ENCODE data around the gene ZBTB17. TPM values are rescaled to one million over a fixed set of nuclear protein-coding genes. Genes with fewer than 3 reads are reported as not detected.

Gene ZBTB17
- polyA plus RNA-seq, 2 of the 4 experiments (the other 2 are of a cell fraction), result 13.8 to 16.5 TPM

DNA sequence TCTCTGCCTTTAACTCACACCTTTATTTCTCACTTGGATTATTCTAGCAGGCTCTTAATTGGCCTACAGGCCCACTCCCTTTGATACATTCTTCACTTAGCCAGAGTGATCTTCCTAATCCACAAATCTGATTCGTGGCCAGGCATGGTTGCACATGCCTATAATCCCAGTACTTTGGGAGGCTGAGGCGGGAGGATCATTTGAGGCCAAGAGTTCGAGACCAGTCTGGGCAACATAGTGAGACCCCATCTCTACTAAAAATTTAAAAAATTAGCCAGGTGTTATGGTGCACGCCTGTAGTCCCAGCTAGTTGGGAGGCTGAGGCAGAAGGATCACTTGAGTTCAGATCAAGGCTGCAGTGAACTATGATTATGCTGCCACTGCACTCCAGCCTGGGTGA is 2.1 kb downstream of the ZBTB17 start:
- CTCF ChIA-PET, result interaction anchor here (0.7 to 0.8 kb wide), 2 partner anchors 12 to 179 kb away, joined by 3 to 4 read pairs; no protein-coding TSS in a partner anchor
- Histone ChIP-seq H3K27ac (no peak overlapping the region), H3K4me2 (no peak overlapping the region), H3K4me1 (peaks cover 11% of the 10 kb centered on the region; the same call in 2 of the 3 replicates), H3K9me3 (peaks cover 8% of the 10 kb centered on the region; the same call in 1 of the 3 replicates), H3K4me3 (no peak overlapping the region)
- WGBS (ENCODE audit: missing lambda C conversion rate), result 84% methylated on average over 4 of the region's 4 CpGs
- FAIRE-seq (no peak), ATAC-seq (no peak), DNase-seq (ENCODE audit: low read depth in 1 of 2, low spot score in 1 of 2) (no peak)
- TF ChIP-seq TFCP2L1 (CRISPR knock-in tag; IDR thresholded peaks at IDR 0.05), result no peak
- POLR2A ChIA-PET, result no interaction called here

DNA sequence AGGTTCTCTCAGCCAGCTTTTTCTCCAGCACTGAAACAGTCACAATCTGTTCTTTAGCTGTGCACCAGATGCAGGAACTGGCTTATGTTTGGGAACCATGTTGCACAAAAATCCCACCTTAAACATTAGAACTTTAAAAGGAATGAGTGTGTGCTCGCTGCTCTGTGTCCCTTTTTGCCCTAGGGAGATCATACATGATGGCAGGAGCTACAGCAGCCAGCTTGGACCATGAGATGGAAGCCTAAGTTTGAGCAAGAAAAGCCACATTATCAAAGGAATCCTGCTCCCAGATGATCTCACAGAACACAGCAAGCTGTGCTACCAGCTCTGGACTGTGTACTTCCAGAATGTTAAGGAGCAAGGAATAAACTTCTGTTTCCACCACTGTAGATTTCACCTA is 3.5 kb downstream of the ZBTB17 start:
- Histone ChIP-seq H3K9me3 (peaks cover 8% of the 10 kb centered on the region; the same call in 1 of the 3 replicates), H3K4me2 (no peak overlapping the region), H3K4me3 (no peak overlapping the region), H3K27ac (no peak overlapping the region), H3K4me1 (peaks cover 11% of the 10 kb centered on the region; the same call in 2 of the 3 replicates)
- ATAC-seq (no peak), DNase-seq (ENCODE audit: low read depth in 1 of 2, low spot score in 1 of 2) (no peak), FAIRE-seq (no peak)
- WGBS (ENCODE audit: missing lambda C conversion rate), result 89% methylated on average over 1 of the region's 1 CpG
- no peak for TF ChIP-seq ZSCAN20 (CRISPR knock-in tag; IDR thresholded peaks at IDR 0.05)
- no peak for TF ChIP-seq TP53 (CRISPR knock-in tag; IDR thresholded peaks at IDR 0.05)
- no peak for TF ChIP-seq EP300 (IDR thresholded peaks at IDR 0.05)
- TF ChIP-seq KDM5A (IDR thresholded peaks at IDR 0.05), result no peak
- no peak for TF ChIP-seq HDAC2 (IDR thresholded peaks at IDR 0.05)
- no peak for TF ChIP-seq HOXA7 (CRISPR knock-in tag; IDR thresholded peaks at IDR 0.05)
- TF ChIP-seq CBX8 (IDR thresholded peaks at IDR 0.05), result no peak
- no peak for TF ChIP-seq HOXB13 (CRISPR knock-in tag; IDR thresholded peaks at IDR 0.05; ENCODE audit: low read depth)
- TF ChIP-seq RFX5 (IDR thresholded peaks at IDR 0.05), result no peak
- no peak for TF ChIP-seq POLR2AphosphoS2 (conservative IDR thresholded peaks at IDR 0.05; ENCODE audit: low read length)
- no peak for TF ChIP-seq POLR2A (IDR thresholded peaks at IDR 0.05; ENCODE audit: low read length)
- TF ChIP-seq GATA3 (IDR thresholded peaks at IDR 0.05; ENCODE audit: borderline replicate concordance), result no peak
- TF ChIP-seq, protein P1, sequence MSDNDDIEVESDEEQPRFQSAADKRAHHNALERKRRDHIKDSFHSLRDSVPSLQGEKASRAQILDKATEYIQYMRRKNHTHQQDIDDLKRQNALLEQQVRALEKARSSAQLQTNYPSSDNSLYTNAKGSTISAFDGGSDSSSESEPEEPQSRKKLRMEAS (IDR thresholded peaks at IDR 0.05), result no peak
- ChIA-PET POLR2A (interaction anchor here (1.1 kb wide), 1 partner anchor 138 kb away, joined by 3 read pairs; no protein-coding TSS in a partner anchor), CTCF (no interaction called here)

DNA sequence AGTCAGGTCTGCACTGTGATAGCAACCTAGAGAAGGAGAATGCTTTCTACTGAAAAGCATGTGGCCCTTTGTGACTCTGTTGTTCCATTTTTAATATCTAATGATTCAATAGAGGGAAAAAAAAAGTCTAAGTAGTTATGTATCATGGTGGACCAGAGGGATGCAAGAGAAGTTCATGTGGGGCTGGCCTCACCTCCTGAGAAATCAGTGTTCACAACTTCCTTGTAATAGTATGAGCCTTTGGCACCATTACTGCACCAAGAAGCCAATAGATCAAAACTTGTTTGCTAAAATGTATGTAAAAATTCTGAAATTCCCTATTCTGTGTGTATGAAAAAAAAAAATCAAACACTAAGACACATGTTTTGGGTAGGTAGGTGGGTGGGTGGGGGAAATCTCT is 5.0 kb downstream of the ZBTB17 start:
- ATAC-seq (no peak), DNase-seq (ENCODE audit: low read depth in 1 of 2, low spot score in 1 of 2) (no peak), FAIRE-seq (no peak)
- TF ChIP-seq, protein P2, sequence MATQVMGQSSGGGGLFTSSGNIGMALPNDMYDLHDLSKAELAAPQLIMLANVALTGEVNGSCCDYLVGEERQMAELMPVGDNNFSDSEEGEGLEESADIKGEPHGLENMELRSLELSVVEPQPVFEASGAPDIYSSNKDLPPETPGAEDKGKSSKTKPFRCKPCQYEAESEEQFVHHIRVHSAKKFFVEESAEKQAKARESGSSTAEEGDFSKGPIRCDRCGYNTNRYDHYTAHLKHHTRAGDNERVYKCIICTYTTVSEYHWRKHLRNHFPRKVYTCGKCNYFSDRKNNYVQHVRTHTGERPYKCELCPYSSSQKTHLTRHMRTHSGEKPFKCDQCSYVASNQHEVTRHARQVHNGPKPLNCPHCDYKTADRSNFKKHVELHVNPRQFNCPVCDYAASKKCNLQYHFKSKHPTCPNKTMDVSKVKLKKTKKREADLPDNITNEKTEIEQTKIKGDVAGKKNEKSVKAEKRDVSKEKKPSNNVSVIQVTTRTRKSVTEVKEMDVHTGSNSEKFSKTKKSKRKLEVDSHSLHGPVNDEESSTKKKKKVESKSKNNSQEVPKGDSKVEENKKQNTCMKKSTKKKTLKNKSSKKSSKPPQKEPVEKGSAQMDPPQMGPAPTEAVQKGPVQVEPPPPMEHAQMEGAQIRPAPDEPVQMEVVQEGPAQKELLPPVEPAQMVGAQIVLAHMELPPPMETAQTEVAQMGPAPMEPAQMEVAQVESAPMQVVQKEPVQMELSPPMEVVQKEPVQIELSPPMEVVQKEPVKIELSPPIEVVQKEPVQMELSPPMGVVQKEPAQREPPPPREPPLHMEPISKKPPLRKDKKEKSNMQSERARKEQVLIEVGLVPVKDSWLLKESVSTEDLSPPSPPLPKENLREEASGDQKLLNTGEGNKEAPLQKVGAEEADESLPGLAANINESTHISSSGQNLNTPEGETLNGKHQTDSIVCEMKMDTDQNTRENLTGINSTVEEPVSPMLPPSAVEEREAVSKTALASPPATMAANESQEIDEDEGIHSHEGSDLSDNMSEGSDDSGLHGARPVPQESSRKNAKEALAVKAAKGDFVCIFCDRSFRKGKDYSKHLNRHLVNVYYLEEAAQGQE (IDR thresholded peaks at IDR 0.05), result no peak
- TF ChIP-seq NR3C1 (IDR thresholded peaks at IDR 0.05) (no peak), NPAS2 (CRISPR knock-in tag; IDR thresholded peaks at IDR 0.05; ENCODE audit: borderline replicate concordance) (no peak), RAD21 (conservative IDR thresholded peaks at IDR 0.05 in 1 of 2, IDR thresholded peaks at IDR 0.05 in 1 of 2) (no peak), FOXS1 (CRISPR knock-in tag; IDR thresholded peaks at IDR 0.05) (no peak), FOSL2 (IDR thresholded peaks at IDR 0.05) (no peak), FOSL2 (CRISPR knock-in tag; IDR thresholded peaks at IDR 0.05) (no peak), BHLHE40 (IDR thresholded peaks at IDR 0.05; ENCODE audit: low read depth, low read length) (no peak), RARB (CRISPR knock-in tag; IDR thresholded peaks at IDR 0.05) (no peak), ZSCAN20 (CRISPR knock-in tag; IDR thresholded peaks at IDR 0.05) (no peak), NFE2L2 (conservative IDR thresholded peaks at IDR 0.05; ENCODE audit: low read length) (no peak), HOXA7 (CRISPR knock-in tag; IDR thresholded peaks at IDR 0.05) (no peak), PHF8 (IDR thresholded peaks at IDR 0.05; ENCODE audit: borderline replicate concordance, low read depth) (no peak), ZC3H11A (IDR thresholded peaks at IDR 0.05) (no peak), KDM5A (IDR thresholded peaks at IDR 0.05) (no peak), FOSB (CRISPR knock-in tag; IDR thresholded peaks at IDR 0.05) (no peak), POLR2A (IDR thresholded peaks at IDR 0.05; ENCODE audit: low read length) (no peak), MAZ (IDR thresholded peaks at IDR 0.05; ENCODE audit: borderline replicate concordance, low read depth, low read length) (no peak), RFX5 (IDR thresholded peaks at IDR 0.05) (no peak)
- TF ChIP-seq, protein P3, sequence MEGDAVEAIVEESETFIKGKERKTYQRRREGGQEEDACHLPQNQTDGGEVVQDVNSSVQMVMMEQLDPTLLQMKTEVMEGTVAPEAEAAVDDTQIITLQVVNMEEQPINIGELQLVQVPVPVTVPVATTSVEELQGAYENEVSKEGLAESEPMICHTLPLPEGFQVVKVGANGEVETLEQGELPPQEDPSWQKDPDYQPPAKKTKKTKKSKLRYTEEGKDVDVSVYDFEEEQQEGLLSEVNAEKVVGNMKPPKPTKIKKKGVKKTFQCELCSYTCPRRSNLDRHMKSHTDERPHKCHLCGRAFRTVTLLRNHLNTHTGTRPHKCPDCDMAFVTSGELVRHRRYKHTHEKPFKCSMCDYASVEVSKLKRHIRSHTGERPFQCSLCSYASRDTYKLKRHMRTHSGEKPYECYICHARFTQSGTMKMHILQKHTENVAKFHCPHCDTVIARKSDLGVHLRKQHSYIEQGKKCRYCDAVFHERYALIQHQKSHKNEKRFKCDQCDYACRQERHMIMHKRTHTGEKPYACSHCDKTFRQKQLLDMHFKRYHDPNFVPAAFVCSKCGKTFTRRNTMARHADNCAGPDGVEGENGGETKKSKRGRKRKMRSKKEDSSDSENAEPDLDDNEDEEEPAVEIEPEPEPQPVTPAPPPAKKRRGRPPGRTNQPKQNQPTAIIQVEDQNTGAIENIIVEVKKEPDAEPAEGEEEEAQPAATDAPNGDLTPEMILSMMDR (IDR thresholded peaks at IDR 0.05), result no peak
- TF ChIP-seq, protein P4, sequence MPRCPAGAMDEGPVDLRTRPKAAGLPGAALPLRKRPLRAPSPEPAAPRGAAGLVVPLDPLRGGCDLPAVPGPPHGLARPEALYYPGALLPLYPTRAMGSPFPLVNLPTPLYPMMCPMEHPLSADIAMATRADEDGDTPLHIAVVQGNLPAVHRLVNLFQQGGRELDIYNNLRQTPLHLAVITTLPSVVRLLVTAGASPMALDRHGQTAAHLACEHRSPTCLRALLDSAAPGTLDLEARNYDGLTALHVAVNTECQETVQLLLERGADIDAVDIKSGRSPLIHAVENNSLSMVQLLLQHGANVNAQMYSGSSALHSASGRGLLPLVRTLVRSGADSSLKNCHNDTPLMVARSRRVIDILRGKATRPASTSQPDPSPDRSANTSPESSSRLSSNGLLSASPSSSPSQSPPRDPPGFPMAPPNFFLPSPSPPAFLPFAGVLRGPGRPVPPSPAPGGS (IDR thresholded peaks at IDR 0.05), result no peak
- Histone ChIP-seq H3K4me3 (no peak overlapping the region), H3K4me2 (no peak overlapping the region), H3K27ac (no peak overlapping the region), H3K4me1 (peaks cover 8% of the 10 kb centered on the region; the same call in 2 of the 3 replicates), H3K9me3 (peaks cover 8% of the 10 kb centered on the region; the same call in 1 of the 3 replicates)
- ChIA-PET CTCF (no interaction called here), POLR2A (no interaction called here)
